Activated CD4-positive, alpha-beta T cell treated with anti-CD3 and anti-CD28 coated beads, Interleukin-10, Interleukin-2, amounts not matched to agents 100 ng/mL and 50 ng/mL, durations not matched to agents 16 hours and 8 hours (primary cell): Measurements from ENCODE around the gene SDHD.
"Not testable (repeated sequence)": the region's sequence is repeated elsewhere in the genome, so short reads cannot be mapped to it uniquely, and the experiment has no call there.

ENCODE experiments used
- DNase-seq: peaks from one replicate; pipeline ENCODE4 v3.0.0-alpha.2; 2020

The SDHD gene

DNA sequence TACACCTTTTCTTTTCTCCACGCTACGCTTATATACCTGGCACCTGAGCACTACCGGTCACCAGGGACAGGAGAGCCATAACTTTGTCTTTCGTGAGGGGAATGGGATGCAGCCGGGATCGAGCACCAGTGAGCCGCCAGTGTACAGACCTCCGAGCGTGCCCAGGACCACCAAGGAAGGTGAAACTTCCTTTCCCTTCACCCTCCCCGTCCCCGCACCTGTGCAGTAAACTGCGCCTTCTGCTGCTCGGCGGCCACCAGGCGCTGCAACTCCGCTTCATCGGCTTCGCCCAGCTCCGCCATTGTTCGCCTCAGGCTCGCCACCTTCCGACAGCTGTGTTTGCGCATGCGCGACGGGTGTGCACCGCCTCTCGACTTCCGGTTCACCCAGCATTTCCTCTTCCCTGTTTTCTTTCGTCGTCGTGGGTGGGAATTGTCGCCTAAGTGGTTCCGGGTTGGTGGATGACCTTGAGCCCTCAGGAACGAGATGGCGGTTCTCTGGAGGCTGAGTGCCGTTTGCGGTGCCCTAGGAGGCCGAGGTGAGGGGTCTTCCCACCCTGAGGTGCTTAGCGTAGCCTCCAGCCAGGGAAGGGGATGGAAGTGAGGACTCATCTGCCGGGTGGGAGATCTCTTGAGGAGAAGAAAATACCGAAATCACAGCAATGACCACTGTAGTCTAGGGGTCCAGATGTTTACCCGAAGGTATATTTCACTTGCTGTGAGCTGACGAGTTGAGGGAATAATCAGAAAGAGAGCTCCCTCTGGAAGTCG is at the start of gene SDHD, which contains the start of gene TIMM8B:
SDHD (plus strand) TSS at position 452 of the 770 bp plus-strand sequence; CDS start at position 487, 35 bp downstream.
TIMM8B (minus strand) TSS at position 335 of the 770 bp plus-strand sequence; CDS start at position 302, 33 bp downstream.
- DNase-seq = peak; percentile 98

- DNase-seq = no peak
Measured at GRCh38 chr11:112037527-112037926, 49.1 kb upstream of the SDHD start.

DNA sequence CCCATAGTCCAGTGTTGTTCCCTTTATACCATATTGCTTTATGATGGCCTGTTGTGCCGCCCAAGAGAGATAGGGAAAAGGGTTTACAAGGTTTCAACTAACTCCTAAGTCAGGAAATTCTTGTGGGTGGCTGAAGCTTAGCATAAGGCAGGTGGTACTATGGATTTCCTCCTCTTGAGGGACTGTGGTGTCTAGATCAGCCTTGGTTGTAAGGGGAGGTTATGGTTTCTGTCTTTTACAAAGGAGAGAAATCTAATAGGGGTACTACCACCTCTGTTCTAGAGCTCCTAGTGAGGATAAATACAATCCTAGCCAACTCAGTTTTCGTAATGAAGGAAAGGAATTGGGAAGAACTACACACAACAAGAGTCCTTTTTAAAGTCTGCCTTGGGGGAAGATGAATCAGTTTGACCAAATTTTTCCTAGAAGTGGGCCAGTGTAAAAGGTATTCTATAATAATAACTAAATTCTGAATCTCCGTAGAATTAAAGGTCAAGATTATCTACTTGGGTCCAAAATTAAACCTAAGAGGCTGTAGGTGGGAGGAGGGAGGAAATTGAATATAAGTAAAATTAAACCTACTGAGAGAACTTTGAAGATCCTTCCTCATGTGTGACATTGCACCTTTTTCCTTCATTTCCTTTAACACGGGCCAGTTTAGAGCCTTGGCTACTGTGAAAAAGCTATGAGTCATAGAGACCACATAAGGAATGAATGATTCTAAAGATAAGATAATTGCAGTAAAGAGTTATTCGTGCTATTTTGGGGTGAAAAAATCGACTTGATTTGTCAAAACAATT is 44.3 kb upstream of the SDHD start:
- no peak for DNase-seq

- DNase-seq = no peak
Measured at GRCh38 chr11:112042961-112043304, 43.7 kb upstream of the SDHD start.

DNA sequence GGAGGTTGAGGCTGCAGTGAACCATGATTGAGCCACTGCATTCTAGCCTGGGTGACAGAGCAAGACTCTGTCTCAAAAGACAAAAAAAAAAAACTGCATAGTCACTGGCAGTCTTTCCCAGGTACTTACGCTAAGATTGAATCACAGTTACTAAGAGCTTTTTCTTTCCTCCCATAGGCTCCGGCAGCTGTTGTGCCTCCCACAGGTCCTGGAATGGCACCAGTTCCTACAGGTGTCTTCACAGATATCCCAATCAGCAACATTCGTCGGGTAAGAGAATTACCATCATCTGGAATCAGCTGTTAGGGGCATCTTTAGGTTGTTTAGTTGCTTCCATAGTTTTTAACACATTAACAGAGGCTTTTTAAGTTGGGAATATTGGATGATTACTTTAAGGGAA is 41.7 kb upstream of the SDHD start:
- no peak for DNase-seq

DNA sequence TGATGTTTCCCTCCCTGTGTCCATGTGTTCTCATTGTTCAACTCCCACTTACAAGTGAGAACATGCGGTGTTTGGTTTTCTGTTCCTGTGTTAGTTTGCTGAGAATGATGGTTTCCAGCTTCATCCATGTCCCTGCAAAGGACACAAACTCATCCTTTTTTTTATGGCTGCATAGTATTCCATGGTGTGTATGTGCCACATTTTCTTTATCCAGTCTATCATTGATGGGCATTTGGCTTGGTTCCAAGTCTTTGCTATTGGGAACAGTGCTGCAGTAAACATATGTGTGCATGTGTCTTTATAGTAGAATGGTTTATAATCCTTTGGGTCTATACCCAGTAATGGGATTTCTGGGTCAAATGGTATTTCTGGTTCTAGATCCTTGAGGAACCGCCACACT is 40.0 kb upstream of the SDHD start:
- DNase-seq = not testable (repeated sequence)

- DNase-seq = not testable (repeated sequence)
Measured at GRCh38 chr11:112048256-112048655, 38.4 kb upstream of the SDHD start.

- DNase-seq = no peak
Measured at GRCh38 chr11:112049777-112050176, 36.9 kb upstream of the SDHD start.

DNA sequence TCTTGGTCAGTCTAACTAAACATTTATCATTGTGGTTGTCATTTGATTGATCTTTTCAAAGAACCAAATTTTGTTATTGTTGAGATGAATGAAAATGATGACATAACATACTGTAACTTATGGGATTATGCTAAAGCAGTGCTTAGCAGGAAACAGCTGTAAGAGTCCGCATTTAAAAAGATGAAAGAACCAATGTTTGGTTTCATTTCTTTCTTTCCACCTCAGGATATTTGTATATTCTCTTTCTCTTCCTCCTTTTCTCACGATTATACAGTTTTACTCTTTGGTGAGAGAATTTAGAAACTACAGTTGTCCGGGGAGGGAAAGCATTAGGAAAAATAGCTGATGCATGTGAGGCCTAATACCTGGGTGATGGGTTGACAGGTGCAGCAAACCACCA is 36.0 kb upstream of the SDHD start:
- DNase-seq = no peak

DNA sequence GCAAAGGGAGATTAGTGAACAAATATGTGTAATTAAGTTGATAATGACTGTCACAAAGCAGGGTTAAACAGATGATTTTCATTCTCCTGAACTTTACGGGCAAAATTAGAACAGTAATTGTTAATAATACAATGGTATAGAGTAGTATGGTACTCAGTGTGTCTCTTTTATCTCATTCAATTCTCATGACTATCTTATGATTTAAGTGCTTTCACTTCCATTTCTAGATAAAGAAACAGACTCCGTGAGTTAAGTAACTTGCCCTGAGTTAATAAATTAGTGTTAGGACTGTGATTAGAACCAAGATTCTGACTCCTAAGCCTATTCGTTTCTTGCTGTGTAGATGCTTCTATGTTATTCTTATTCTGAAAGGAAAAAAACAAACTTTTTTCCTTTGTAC is 34.9 kb upstream of the SDHD start:
- DNase-seq = no peak

DNA sequence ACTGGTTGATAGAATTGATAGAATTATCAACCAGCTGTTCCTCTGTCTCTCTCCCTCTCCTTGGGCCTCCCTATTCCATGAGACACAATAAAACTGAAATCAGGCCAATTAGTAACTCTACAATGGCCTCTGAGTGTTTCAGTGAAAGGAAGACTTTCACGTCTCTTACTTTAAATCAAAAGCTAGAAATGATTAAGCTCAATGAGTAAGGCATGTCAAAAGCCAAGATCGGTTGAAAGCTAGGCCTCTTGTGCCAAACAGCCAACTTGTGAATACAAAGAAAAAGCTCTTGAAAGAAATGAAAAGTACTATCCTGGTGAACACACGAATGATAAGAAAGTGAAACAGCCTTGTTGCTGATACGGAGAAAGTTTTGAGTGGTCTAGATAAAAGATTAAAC is 29.5 kb upstream of the SDHD start:
- peak; percentile 81 for DNase-seq

- no peak for DNase-seq
Measured at GRCh38 chr11:112058103-112058502, 28.6 kb upstream of the SDHD start.

DNA sequence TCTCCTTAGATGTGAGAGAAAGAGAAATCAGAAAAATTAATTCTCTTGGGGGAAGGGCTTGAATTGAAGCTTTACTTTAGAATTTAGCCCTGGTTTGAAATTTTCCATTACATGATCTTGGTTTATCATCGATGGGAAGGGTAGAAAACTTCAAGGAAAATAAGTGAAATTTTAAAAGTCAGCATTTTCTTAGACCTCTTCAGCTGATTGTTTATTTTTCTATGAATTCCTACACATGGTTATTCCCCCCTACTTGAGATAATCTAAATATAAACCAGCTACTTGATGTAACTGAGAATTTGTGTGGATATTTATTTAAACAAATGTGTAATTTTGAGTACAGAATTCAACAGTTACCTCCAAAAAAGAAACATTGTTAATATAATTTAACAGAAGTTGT is 23.8 kb upstream of the SDHD start:
- no peak for DNase-seq

DNA sequence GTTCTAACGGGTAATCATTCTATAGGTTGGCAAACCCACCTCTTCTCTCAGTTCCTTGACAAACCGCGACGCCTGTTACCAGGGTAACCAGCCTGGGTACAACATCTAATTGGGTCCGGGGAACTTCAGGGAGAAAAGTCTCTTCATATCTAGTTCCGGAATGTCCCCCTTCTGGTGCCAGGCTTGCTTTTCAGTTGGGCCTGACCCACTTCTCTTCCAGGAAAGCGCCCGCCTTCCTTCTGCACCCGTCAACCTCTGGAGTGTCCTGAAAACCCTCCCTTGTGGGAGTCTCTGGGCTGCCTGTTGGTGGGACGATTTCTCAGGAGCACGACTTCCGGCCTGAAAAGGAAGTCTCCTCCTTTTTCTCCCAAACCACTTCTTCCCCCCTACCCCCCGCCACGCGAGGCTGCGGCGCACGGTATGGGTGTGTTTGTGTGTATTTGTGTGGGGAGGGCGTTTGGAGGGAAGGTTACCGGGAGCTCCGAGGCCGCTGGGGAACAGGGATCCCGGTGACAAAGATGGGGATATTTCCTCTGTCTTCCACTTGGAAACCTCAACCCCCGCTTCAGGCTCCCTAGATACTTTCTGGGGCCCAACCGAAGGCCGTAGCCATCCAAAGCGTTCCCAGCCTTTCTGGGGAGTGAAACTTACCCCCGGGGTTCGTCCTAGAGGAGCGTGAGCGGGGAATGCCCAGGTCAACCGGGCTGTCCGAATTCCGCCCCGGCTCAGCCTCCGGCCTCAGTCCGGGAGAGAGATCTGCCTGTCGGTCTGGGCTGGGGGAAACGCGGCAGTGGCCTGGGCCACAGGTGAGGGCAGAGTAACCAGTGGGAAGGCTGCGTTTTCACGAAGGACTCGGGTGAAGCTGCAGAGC is 12.5 kb upstream of the SDHD start, which contains the start of the genes NKAPD1 and PIH1D2:
NKAPD1 (plus strand) TSS at position 359 of the 871 bp plus-strand sequence. CDS start 1,276 bp downstream, outside the sequence.
PIH1D2 (minus strand) TSS at position 77 of the 871 bp plus-strand sequence. CDS start 843 bp downstream, outside the sequence.
- DNase-seq = peak; percentile 83

GRCh38 chr11:112082729-112083128 is 3.9 kb upstream of the SDHD start:
- DNase-seq = peak; percentile 86

DNA sequence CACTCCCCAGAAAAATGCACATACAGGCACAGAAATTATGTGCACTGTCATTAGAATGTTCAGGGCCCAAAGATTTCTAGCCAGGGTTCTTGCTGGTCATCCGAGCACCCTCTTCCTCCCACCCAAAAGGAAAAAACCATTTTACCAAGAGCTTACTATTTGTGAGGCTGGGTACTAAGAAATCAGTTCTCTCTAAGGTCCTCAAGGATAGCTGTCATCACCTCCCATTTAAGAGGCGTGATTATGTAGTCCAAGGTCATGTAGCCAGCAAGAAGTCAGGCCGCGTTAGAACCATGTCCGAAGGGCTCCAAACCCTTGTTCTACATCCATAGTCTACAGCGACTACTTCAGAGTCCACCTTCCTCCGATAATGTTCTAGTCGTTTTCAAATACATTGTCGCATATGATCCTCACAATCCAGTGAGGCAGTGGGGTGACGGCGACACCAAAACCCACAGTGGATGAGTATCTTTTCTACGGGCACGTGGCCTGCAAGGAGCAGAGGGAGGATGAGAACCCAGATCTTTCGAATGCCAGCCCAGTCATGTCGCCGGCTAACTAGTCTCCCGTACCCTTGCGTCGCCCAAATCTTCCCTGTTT is 751 bp upstream of the SDHD start:
- DNase-seq = peak; percentile 55

- no peak for DNase-seq
Measured at GRCh38 chr11:112087212-112087611, 539 bp downstream of the SDHD start.

DNA sequence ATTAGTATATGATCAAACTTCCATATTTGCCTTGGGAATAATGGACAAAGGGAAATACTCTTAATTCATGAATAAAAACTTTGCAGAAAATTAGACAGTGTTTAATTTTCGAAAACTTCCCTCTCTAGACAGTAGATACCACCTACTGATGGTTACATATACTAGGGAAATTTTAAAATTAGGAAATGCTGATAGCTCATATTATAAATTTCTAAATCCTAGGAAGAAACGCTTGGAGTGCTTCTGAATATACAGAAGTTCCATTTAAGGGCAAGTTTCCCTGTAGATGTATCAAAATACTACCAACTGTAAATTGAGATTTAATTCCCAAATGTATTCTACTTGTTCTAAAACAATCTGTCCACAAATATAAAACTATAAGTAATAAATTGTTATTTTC is 8.6 kb downstream of the SDHD start:
- DNase-seq = not testable (repeated sequence)

DNA sequence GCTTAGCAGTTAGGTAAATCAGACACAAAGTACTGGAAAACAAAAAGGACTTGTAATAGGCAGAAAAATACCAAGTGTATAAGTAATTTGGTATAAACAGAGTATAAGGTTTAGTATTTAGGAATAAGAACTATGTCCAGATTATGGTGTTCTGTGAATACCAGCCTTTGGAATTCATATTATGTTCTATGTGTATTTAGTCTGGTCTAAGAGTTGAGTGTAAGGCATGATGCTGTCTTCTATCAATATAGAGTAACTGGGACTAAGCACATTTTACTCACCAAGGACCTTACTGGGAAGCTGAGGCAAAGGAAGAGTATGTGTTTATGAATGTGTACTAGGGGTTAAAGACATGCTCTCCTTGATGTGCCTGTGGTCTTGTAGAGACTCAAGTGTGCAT is 9.5 kb downstream of the SDHD start:
- no peak for DNase-seq

DNA sequence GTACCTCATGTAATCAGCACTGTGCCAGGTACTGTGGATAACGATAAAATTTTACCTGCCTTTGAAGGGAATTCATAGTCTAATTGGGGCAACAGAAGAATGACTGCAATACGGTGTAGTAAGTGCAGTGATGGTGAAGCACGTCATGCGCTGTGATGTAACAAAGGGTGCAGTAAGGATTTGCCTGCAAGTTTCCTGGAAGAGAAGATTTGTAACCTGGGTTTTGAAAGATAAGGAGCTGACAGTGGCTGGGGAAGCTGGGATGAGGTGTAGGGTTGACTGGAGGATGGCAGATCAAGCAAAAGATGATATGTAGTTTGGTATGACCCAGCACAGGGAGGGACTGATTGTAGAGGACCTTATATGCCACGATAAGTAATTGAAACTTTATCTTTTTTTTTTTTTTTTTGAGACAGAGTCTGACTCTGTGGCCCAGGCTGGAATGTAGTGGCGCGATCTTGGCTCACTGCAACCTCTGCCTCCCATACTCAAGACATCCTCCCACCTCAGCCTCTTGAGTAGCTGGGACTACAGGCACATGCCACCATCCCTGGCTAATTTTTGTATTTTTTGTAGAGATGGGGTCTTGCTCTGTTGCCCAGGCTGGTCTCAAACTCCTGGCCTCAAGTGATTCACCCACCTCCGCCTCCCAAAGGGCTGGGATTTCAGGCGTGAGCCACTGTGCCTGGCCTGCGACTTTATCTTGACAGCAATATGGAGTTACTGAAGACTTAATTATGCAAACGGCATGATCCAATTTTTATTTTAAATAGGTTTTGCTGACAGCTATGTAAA is 11.3 kb downstream of the SDHD start:
- no peak for DNase-seq

- no peak for DNase-seq
Measured at GRCh38 chr11:112100462-112100861, 13.8 kb downstream of the SDHD start.

GRCh38 chr11:112103446-112103845 is 16.8 kb downstream of the SDHD start:
- DNase-seq = no peak
